ENCODE results near the gene BARHL2.

GRCh38 chr1:90712915-90713730, 4.0 kb downstream of the BARHL2 start:
- TF ChIP-seq SKIL (IDR thresholded peaks at IDR 0.05; ENCODE audit: low read depth, poor library complexity, severe bottlenecking), result no peak
- TF ChIP-seq CEBPB (IDR thresholded peaks at IDR 0.05; ENCODE audit: borderline replicate concordance in 1 of 2, low read depth in 2 of 2, low read length in 2 of 2), result no peak
- TF ChIP-seq BHLHE40 (IDR thresholded peaks at IDR 0.05; ENCODE audit: borderline replicate concordance in 1 of 2, low read depth in 2 of 2, low read length in 1 of 2), result no peak
- TF ChIP-seq POLR2A (IDR thresholded peaks at IDR 0.05; ENCODE audit: low read depth, low read length), result no peak
- no peak for TF ChIP-seq TCF7 (IDR thresholded peaks at IDR 0.05; ENCODE audit: borderline replicate concordance)
- no peak for TF ChIP-seq CTCF (IDR thresholded peaks at IDR 0.05 in 2 of 3, conservative IDR thresholded peaks at IDR 0.05 in 1 of 3; ENCODE audit: control insufficient read depth in 2 of 3, extremely low read depth in 1 of 3, insufficient read depth in 1 of 3, low read depth in 3 of 3, low read length in 3 of 3)
- no peak for TF ChIP-seq BRCA1 (IDR thresholded peaks at IDR 0.05; ENCODE audit: low read depth, low read length)
- no peak for TF ChIP-seq TCF12 (IDR thresholded peaks at IDR 0.05; ENCODE audit: low read depth, low read length)
- TF ChIP-seq JUND (IDR thresholded peaks at IDR 0.05; ENCODE audit: low read depth, low read length), result no peak
- TF ChIP-seq, protein P1, sequence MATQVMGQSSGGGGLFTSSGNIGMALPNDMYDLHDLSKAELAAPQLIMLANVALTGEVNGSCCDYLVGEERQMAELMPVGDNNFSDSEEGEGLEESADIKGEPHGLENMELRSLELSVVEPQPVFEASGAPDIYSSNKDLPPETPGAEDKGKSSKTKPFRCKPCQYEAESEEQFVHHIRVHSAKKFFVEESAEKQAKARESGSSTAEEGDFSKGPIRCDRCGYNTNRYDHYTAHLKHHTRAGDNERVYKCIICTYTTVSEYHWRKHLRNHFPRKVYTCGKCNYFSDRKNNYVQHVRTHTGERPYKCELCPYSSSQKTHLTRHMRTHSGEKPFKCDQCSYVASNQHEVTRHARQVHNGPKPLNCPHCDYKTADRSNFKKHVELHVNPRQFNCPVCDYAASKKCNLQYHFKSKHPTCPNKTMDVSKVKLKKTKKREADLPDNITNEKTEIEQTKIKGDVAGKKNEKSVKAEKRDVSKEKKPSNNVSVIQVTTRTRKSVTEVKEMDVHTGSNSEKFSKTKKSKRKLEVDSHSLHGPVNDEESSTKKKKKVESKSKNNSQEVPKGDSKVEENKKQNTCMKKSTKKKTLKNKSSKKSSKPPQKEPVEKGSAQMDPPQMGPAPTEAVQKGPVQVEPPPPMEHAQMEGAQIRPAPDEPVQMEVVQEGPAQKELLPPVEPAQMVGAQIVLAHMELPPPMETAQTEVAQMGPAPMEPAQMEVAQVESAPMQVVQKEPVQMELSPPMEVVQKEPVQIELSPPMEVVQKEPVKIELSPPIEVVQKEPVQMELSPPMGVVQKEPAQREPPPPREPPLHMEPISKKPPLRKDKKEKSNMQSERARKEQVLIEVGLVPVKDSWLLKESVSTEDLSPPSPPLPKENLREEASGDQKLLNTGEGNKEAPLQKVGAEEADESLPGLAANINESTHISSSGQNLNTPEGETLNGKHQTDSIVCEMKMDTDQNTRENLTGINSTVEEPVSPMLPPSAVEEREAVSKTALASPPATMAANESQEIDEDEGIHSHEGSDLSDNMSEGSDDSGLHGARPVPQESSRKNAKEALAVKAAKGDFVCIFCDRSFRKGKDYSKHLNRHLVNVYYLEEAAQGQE (IDR thresholded peaks at IDR 0.05; ENCODE audit: low read depth, low read length), result no peak
- TF ChIP-seq CHD1 (IDR thresholded peaks at IDR 0.05; ENCODE audit: low read depth, low read length), result no peak
- TF ChIP-seq TAF1 (IDR thresholded peaks at IDR 0.05; ENCODE audit: borderline replicate concordance, low read depth, low read length), result no peak
- TF ChIP-seq HDAC2 (IDR thresholded peaks at IDR 0.05), result no peak
